ENCODE results near the gene LRRC49.
"Not testable (repeated sequence)": the region's sequence is repeated elsewhere in the genome, so short reads cannot be mapped to it uniquely, and the experiment has no call there.

GRCh38 chr15:71046146-71046545 is 153.5 kb downstream of the LRRC49 start:
- TF ChIP-seq CTCF (IDR thresholded peaks at IDR 0.05; ENCODE audit: insufficient read depth, low read depth, low read length); EZH2 (IDR thresholded peaks at IDR 0.05; ENCODE audit: insufficient read depth, low read length): not testable (repeated sequence)

Data from astrocyte (in vitro differentiated cells and primary cell).